GM21526 (cell line): Measurements from ENCODE around the gene HFE.
"Not testable (repeated sequence)": the region's sequence is repeated elsewhere in the genome, so short reads cannot be mapped to it uniquely, and the experiment has no call there.

Experiments used
- ATAC-seq: cut with Tn5 transposase; IDR thresholded peaks from one replicate; pipeline ENCODE4 v1.9.1; 2021; ENCODE audit warnings: moderate library complexity; ENCODE audit not compliant: unreplicated experiment, low FRiP score

Gene HFE

DNA sequence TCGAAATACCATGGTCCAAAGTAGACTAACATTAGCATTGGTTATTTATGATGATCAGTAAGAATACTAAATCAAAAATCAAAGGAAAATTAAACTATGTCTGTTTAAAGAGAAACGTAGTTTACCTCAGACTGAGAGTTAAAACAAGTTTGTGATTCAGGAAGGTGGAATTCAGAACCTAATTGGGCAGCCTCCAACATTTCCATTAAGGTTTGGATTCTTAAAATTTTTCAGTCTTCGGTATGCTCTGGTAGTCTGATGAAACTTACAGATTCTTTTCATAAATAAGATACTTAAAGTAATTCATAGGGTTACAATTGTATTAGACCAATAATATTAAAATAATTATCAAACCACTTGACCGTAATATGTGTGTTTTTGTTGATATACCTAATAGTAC, 18.6 kb downstream of the HFE start:
- ATAC-seq, result no peak

DNA sequence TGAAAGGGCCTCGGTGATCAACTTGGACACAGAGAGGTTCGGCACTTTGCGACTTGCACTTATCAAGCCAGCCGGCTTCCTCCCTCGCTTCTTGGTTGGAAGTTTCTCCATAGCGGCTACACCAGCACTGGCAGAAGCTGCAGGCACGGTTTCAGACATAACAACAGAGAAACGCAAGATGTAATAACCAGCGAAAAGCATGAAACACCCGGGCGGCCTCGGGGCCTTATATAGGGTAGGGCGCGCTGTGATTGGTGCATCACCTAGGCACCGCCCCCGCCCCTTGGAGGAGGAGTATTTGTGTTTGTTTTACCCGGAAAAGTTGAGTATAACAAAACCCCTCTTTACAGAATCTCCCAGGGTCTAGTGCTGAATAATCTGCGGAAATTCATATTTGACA, 20.7 kb downstream of the HFE start:
- no peak for ATAC-seq

DNA sequence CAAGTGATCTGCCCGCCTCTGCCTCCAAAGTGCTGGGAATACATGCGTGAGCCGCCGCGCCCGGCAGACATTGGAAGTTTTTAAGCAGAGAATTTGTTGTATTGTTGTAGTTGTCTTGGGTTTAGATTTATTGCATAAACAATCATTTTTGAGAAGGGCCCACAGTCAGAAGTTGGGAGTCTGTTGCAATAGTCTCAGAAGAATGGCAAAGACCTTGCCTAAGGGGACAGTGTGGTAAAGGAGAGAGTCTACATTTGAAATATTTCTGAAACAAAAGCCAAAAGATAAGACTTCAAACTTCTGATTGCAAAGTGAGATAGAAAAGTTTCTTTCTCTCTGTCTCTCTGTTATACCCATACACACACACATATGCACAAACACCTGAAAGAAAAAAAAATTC, 22.5 kb downstream of the HFE start:
- ATAC-seq, result no peak

DNA sequence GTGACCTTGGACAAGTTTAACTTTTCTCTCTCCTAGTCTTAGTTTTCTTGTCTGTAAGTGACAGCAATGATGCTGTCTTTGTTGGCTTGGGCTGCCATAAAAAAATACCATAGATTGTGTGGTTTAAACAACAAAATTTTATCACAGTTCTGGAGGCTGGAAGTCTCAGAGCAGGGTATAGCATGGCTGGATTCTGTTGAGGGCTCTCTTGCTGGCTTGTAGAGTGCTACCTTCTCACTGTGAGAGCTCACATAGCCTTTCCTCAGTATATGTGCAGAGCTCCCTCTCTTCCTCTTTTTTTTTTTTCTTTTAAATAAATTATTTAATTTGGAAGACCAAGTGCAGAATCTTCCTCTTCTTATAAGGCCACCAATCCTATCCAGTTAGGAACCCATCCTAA, 26.3 kb downstream of the HFE start:
- no peak for ATAC-seq

DNA sequence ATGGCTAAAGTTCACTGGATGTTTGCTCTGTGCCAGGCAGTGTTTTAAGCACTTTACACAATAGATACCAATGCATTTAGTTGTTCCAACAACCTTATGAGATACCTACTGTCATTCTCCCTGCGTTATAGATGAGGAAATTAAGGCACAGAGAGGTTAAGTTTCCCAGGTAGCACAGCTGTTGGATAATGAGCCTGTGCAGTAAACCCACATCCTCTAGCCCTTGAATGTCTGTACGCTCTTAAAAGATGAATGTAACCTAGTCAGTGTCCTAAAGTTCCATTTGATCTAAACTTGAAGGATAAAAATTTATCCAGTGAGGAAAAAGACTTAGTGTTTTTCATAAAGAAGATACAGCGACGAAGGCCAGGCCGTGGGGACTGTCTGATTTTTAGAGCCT, 28.0 kb downstream of the HFE start:
- no peak for ATAC-seq

DNA sequence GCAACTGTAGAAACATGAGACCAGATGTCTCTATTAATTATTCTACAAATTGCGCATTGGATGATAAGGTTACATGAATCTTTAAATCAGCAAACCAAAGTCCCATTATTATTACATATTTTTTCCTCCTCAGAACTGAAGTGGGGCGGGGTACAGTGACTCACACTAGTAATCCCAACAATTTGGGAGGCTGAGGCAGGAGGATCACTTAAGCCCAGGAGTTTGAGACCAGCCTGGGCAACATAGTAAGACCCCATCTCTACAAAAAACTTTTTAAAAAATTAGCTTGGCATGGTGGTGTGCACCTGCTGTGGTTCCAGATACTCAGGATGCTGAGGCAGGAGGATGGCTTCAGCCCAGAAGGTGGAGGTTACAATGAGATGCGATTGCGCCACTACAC, 29.0 kb downstream of the HFE start:
- no peak for ATAC-seq

DNA sequence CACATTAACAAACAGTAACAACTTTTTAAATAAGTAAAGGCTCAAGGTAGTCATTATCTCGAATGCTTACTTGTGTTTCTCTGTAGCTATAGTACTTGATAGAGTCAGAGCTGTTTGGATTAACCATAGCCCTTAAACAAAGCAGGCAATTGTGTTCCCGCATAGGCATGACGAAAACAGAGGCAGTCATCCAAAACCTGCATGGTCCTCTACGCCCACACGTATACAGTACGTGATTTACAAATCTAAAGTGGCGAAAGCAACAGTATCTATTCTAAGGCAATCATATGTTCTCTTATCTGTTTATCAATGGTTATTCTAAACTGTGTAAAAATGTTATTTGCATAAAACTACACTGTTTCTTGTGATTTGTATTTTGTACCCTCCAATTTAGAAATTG, 31.8 kb downstream of the HFE start:
- ATAC-seq, result no peak

DNA sequence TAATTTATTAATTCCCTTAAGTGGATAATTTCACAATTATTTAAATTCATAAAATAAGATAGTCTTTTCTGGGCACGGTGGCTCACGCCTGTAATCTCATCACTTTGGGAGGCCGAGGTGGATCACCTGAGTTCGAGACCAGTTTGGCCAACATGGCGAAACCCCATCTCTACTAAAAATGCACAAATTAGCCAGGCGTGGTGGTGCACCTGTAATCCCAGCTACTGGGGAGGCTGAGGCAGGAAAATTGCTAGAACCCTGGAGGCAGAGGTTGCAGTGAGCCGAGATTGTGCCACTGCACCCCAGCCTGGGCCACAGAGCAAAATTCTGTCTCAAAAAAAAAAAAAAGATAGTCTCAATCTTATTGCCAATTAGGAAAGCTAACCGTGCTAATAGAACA, 32.9 kb downstream of the HFE start:
- not testable (repeated sequence) for ATAC-seq

DNA sequence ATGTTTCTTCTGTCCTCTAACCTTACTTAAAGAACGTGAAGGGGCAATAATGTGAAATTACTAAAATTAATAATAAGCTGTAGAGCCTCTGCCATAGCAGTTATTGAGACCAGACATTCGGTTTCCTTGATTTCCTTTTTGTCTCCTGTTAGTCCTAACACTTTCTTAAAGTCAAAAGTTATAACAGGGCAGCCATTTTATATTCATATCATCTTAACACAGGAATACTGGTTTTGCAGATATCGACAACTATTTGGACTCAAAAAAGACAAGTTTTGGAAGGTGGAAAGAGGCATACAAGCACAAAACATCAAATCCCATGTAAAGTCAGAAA, 33.5 kb downstream of the HFE start:
- no peak for ATAC-seq

DNA sequence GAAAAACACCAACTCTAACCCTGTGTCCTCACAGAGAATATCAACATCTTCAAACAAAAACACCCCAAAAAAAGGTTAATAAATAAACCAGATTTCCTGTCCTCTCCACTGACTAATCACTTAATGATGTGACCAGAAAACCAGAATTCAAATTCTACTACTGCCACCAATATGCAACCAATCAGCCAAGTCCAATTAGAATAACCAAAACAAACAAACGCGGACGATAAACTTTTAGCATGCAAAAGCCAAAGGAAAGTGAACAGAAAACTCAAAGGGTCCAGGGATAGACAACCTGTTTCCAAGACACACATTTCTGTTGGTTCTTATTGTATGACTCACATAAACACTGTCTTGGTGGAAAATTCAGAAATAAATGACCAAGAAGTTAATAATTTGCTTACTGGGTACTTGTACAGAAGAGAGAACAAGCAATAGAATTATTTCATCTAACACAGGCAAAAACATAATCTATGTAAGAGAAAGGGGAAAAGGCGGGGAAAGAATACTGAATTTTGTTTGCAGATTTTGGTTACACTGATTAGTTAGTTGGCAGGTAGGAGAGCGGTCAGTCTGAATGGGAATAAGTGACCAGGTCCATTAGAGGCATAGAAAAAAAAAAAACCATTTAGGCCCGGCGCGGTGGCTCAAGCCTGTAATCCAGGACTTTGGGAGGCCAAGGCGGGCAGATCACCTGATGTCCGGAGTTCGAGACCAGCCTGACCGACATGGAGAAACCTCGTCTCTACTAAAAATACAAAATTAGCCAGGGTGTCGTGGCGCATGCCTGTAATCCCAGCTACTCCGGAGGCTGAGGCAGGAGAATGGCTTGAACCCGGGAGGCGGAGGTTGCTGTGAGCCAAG, 34.1 kb downstream of the HFE start:
- no peak for ATAC-seq

DNA sequence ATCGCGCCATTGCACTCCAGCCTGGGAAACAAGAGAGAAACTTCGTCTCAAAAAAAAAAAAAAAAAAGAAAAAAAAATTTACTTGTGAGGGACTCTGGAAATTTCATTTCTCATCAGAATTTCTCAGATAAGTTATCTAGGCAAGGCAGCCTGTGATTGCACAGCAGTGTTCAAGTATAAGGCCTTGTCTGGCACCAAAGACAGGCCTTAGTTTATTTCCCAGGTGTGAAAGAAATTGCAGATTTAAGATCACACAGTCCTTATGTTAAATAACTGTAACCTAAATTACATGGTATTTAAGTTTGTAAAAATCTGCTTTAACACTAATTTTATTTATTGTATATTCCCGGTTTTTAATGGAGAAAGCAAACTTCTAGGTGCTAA, 34.8 kb downstream of the HFE start:
- no peak for ATAC-seq

DNA sequence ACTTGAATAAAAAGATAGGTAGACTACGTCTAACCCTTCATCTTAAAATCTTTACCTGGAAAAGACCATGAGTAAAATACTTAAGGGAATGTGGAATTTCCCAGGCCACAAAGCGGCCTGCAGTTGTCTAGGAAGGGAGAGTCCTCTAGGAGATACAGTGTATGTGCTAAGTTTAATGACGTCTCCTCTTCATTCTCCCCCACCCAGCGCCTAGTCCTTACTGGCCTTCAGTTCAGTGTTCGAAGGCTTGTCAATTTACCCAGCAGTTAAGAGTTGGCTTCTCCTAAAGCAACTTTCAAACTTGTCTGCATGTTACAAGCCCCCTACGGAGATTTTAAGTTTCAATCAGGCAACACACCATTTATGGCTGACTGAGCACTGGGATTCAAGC, 35.2 kb downstream of the HFE start:
- ATAC-seq, result no peak

DNA sequence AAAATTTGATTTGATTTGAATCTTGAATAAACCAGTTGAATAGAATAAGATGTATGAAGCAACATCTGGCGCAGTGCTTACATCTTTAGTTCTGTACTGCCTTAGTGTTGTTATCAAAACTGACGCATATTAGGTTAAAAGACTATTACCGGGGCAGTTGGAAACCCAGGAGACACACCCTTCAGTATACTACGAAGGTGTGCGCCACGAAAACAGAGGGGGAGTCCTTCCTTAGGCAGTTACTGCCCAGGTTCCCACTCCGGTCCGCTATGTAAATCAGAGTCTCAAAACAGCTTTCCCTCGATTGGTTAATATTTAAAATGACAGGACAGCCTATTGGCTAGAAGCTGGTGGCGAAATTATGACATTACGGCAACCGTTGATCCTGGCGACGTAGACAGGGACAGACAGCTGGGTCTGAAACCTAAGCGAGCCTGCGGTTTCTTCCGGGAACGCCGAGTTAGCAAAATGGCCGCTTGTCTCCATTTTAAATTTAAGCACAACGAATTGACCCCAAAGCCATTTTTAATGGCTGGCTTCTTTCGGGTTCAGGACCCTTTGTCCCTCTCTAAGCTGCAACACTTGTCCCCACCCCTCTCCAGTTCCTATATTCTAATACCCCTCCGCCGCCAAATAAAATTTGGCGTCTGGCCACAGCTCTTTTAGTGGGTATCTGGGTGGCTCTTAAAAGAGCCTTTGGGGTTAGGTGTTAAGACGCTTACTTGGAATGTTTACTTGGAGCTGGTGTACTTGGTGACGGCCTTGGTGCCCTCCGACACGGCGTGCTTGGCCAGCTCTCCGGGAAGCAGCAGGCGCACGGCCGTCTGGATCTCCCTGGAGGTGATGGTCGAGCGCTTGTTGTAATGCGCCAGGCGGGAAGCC, 35.8 kb downstream of the HFE start:
- ATAC-seq, result peak; percentile 45

DNA sequence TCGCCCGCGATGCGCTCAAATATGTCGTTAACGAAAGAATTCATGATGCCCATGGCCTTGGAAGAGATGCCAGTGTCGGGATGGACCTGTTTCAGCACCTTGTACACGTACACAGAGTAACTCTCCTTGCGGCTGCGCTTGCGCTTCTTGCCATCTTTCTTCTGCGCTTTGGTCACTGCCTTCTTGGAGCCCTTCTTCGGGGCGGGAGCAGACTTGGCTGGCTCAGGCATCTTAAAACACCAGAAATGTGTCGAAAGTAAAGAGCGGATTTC, 36.4 kb downstream of the HFE start:
- no peak for ATAC-seq

DNA sequence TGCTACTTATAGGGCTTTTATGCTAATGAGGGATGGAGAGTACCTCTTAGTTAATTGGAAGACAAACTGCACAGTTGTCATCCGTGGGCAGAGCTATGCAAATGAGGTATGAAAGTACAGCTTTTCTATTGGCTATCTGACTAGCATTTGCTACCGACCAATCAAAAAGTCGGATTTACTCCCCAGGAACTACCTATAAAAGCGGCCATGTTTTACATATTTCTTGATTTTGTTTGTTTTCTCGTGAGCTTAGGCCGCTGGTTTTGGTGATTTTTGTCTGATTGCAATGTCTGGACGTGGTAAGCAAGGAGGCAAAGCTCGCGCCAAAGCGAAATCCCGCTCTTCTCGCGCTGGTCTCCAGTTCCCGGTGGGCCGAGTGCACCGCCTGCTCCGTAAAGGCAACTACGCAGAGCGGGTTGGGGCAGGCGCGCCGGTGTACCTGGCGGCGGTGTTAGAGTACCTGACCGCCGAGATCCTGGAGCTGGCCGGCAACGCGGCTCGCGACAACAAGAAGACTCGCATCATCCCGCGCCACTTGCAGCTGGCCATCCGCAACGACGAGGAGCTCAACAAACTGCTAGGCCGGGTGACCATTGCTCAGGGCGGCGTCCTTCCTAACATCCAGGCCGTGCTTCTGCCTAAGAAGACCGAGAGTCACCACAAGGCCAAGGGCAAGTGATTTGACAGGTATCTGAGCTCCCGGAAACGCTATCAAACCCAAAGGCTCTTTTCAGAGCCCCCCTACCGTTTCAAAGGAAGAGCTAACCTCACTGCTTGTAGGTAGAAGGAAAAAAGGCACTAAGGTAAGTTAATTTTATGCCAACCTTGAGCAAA, 36.9 kb downstream of the HFE start:
- ATAC-seq, result peak; percentile 66

DNA sequence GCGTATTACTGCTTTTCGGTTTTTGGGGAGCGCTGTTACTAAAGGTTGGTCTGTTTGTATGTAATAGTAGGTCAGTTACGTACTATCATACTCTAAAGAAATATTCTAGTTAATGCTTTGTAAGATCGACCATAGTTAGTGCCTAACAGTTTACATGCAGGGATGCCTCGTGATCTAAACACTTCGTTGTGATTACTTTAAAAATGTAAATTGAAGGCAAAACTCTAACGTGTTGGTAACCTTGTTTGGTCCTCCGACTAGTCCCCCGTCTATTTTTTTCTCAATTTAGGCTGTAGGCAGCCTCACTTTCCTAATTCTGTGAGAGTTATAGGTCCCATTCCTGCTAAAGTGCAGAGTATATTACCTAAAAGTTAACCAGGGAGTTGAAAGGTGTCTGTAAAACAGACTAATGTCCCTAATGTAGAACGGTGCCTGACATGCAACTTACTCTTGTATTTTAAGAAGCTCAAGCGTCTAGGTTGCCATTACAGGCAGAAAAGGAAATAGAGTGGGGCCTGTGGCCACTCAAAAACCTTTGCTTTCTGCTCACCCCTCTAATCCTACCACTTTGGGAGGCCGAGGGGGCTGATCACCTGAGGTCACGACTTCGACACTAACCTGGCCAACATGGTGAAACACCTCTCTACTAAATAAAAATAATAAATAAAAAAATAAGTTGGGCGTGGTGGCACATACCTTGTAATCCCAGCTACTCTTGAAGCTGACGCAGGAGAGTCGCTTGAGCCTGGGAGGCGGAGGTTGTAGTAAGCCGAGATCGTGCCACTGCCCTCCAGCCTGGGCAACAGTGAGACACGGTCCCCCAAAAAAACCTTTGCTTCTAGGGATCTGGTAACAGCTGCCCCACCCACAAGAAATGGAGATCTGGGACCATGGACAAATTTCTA, 37.8 kb downstream of the HFE start:
- ATAC-seq, result no peak

DNA sequence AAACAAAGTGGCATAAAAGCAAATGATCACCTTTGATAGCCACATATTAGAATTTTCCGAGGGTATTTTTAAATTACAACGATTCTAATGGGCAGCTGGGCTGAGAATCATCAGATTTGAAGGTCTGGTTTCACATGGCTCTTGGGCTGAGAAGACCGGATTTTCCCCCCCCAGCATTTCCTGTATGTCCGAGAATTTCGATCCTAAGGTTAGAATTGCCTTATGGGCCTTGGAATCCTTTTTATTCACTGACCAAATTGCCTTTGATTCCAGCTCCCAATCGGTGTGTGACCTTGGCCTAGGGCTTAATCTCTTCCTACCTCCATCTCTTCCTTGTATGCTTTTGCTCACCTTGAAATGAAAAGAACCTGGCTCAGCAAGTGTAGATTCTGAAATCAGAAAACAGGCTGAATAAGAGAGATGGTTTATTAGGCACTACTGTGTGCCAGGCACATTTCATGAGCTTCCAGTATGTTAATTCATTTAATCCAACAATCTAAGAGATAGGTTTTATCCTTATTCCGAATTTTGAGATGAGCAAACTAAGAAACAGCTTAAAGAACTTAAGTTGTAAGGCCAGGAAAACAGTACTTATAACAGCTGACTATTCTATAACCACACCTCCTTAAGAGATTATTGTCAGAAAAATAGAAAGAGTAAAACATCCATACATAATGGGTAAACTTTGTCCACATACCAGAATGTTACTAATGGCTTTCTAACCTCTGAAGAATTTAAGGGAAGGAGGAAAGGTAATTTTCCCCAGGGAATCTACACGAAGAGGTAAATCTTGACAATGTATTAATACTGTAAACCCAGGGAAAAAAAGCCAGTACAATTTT, 39.4 kb downstream of the HFE start:
- no peak for ATAC-seq

DNA sequence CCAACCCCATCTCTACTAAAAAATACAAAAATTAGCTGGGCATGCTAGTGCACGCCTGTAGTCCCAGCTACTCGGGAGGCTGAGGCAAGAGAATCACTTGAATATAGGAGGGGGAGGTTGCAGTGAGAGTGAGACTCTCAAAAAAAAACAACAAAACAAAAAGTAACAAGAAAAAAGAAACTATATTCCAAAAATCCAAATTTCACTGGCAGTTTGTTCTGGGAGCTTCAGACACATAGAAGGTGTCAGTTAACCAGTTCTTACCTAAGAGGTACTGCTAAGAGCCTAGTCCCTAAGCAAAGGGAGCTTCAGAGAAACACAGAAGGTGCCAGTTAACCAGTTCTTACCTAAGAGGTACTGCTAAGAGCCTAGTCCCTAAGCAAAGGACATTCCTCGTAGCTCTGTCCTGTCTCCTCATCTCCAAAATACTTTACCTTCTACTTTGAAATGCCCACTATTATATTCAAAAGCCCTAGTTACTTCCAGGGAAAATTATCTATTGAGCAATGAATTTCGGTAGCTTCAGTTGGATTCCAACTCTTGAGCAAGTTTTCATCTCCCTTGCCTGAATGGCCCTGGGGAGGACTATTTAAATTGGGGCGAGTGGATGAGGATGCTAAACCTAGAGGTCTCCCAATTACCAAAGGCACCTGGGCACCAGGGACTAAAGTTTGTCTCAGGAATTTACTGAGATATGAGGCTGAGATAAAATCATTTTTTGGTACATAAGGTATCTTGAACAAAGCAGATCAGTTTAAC, 41.0 kb downstream of the HFE start:
- no peak for ATAC-seq

DNA sequence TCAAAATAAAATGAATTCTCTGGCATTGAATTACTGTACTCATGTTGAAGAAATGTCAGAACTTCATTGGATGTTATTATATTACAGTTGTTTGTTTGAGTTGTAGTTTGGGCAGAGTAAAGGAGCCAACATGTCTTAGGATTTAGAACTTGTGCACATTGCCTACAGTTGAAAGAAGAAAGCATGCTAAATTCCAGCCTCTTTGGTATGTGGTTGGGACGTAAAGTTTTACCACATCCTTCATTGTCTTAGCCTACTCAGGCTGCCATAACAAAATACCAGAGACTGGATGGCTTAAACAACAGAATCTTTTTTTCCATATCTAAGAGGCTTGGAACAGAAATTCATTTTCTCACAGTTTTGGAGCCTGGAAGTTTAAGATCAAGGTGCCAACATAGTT, 42.4 kb downstream of the HFE start:
- no peak for ATAC-seq
